Smooth muscle cell (in vitro differentiated cells): ENCODE data around the gene SMURF1. TPM values are rescaled to one million over a fixed set of nuclear protein-coding genes. Genes with fewer than 3 reads are reported as not detected.

Experiments
- DNase-seq: peaks from one replicate; lab custom pipeline; 2025; ENCODE audit not compliant: unreplicated experiment; lab: John Stamatoyannopoulos, UW
- H2AFZ ChIP-seq: fragments of 200-600 bp; sonication (generic); 2 replicates; pipeline ENCODE4 v1.6.0; 2016; ENCODE audit warnings: antibody characterized with exemption, low read depth, mild to moderate bottlenecking
- H3F3A ChIP-seq: fragments of 200-600 bp; sonication (generic); 2 replicates; pipeline ENCODE4 v1.6.0; 2017; ENCODE audit warnings: antibody characterized with exemption, low read depth
- H3K27ac ChIP-seq: fragments of 200-600 bp; sonication (generic); 2 replicates; pipeline ENCODE4 v1.5.1; 2016; ENCODE audit warnings: low read depth, mild to moderate bottlenecking
- H3K27me3 ChIP-seq: fragments of 200-600 bp; sonication (generic); 2 replicates; pipeline ENCODE4 v1.6.1; 2016; ENCODE audit warnings: low read depth, mild to moderate bottlenecking
- H3K36me3 ChIP-seq: fragments of 200-600 bp; sonication (generic); 2 replicates; pipeline ENCODE4 v1.5.1; 2016; ENCODE audit warnings: low read depth
- H3K4me1 ChIP-seq: fragments of 200-600 bp; sonication (generic); 2 replicates; pipeline ENCODE4 v1.5.1; 2016; ENCODE audit warnings: low read depth
- H3K4me2 ChIP-seq: fragments of 200-600 bp; sonication (generic); 2 replicates; pipeline ENCODE4 v1.6.0; 2016; ENCODE audit warnings: mild to moderate bottlenecking
- H3K4me3 ChIP-seq: fragments of 200-600 bp; sonication (generic); 2 replicates; pipeline ENCODE4 v1.5.1; 2016; ENCODE audit warnings: mild to moderate bottlenecking
- H3K79me2 ChIP-seq: fragments of 200-600 bp; sonication (generic); 2 replicates; pipeline ENCODE4 v1.6.0; 2016; ENCODE audit warnings: low read depth, mild to moderate bottlenecking
- H3K9ac ChIP-seq: fragments of 200-600 bp; sonication (generic); 2 replicates; pipeline ENCODE4 v1.6.0; 2016; ENCODE audit warnings: low read depth
- H3K9me3 ChIP-seq: fragments of 200-600 bp; sonication (generic); replicated peaks from 2 replicates; pipeline ENCODE4 v1.5.1; 2016; ENCODE audit warnings: low read depth
- H4K20me1 ChIP-seq: fragments of 200-600 bp; sonication (generic); 2 replicates; pipeline ENCODE4 v1.6.0; 2016; ENCODE audit warnings: low read depth
- WGBS: methylation state at CpG from one replicate; pipeline ENCODE4 v1.1.7; 2016; ENCODE audit warnings: low lambda C conversion rate; 5-methylcytosine and 5-hydroxymethylcytosine counted together
- polyA plus RNA-seq: library from polyadenylated mRNA; unstranded; fragments of >200 nt; fragmentation: Nextera tagmentation; extraction: Ambion mirVana; gene quantifications from 2 replicates; pipeline ENCODE4 v1.2.1, GENCODE V29; 2016
- total RNA-seq: library from RNA; depleted of rRNA; stranded (reverse); fragments of >200 nt; gene quantifications from 2 replicates; pipeline ENCODE4 v1.2.3, GENCODE V29; 2014
- TF ChIP-seq, protein P1 (sequence below): fragments of 200-600 bp; sonication (generic); IDR thresholded peaks from 2 replicates; pipeline ENCODE4 v1.5.1; 2017; ENCODE audit warnings: borderline replicate concordance, mild to moderate bottlenecking, antibody characterized with exemption; ENCODE audit not compliant: insufficient read depth, poor library complexity, severe bottlenecking

Gene SMURF1
- total and polyA plus RNA-seq, 2 experiments from 2014 or later: 17.5 to 28.5 TPM

DNA sequence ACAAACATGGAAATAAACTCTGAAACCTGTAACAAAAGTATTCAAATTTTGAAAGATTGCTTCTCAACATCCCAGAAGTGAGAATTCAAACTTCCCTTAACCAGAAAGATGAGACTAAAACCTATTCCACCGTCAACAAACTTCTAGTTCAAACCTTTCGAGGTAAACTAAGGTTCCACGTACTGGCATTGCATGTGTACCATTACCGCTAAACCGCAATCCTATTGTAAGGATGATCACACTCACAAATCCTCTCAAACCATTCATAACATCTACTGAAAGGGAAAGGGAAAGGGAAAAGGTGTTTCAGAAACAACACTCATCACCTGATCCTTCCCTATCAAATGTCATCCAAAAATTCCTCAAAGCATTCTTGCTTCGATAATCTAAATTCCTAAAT is 3.1 kb downstream of the SMURF1 start:
- TF ChIP-seq, protein P1, sequence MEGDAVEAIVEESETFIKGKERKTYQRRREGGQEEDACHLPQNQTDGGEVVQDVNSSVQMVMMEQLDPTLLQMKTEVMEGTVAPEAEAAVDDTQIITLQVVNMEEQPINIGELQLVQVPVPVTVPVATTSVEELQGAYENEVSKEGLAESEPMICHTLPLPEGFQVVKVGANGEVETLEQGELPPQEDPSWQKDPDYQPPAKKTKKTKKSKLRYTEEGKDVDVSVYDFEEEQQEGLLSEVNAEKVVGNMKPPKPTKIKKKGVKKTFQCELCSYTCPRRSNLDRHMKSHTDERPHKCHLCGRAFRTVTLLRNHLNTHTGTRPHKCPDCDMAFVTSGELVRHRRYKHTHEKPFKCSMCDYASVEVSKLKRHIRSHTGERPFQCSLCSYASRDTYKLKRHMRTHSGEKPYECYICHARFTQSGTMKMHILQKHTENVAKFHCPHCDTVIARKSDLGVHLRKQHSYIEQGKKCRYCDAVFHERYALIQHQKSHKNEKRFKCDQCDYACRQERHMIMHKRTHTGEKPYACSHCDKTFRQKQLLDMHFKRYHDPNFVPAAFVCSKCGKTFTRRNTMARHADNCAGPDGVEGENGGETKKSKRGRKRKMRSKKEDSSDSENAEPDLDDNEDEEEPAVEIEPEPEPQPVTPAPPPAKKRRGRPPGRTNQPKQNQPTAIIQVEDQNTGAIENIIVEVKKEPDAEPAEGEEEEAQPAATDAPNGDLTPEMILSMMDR: no peak
- H3K27ac ChIP-seq: peak overlapping the region; percentile 89
- 94% methylated on average over 6 of the region's 6 CpGs for WGBS
- no peaks in the 10 kb centered on the region for H3K27me3 ChIP-seq
- H2AFZ ChIP-seq: no peak overlapping the region
- peak overlapping the region; percentile 91 for H3K4me3 ChIP-seq
- H3K4me1 ChIP-seq: peaks cover 48% of the 10 kb centered on the region
- H3K36me3 ChIP-seq: no peaks in the 10 kb centered on the region
- H3K79me2 ChIP-seq: peaks cover 58% of the 10 kb centered on the region
- peaks cover 8% of the 10 kb centered on the region for H3F3A ChIP-seq
- DNase-seq: no peak
- peak overlapping the region; percentile 78 for H3K9ac ChIP-seq
- H3K9me3 ChIP-seq: no peaks in the 10 kb centered on the region
- peak overlapping the region; percentile 94 for H3K4me2 ChIP-seq
- H4K20me1 ChIP-seq: peaks cover 41% of the 10 kb centered on the region

DNA sequence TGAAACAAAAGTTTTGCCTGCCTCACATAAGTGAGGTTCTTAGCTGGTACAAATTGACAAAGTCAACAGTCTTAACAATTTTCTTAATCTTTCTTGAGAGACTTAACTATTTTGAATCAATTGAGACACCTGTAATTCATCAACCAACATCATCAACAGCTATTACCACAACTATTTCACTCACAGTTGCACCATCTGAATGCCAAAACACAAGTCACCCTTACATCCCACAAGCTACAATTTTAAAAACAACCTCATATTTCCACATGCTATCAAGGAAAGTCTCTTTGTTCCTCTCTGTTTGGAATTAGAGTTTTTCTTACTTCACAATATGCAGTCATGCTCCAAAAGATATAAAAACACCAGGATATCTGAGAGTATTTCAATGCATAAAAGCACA is 4.9 kb downstream of the SMURF1 start:
- Histone ChIP-seq H3F3A (peaks cover 8% of the 10 kb centered on the region), H3K36me3 (no peaks in the 10 kb centered on the region), H3K79me2 (peaks cover 76% of the 10 kb centered on the region), H3K4me1 (peaks cover 43% of the 10 kb centered on the region), H4K20me1 (peaks cover 59% of the 10 kb centered on the region), H3K4me3 (no peak overlapping the region), H3K27ac (peak overlapping the region; percentile 84), H3K27me3 (no peaks in the 10 kb centered on the region), H3K4me2 (peak overlapping the region; percentile 4), H3K9me3 (no peaks in the 10 kb centered on the region), H3K9ac (peak overlapping the region; percentile 3), H2AFZ (no peak overlapping the region)
- TF ChIP-seq, protein P1: no peak
- no peak for DNase-seq

DNA sequence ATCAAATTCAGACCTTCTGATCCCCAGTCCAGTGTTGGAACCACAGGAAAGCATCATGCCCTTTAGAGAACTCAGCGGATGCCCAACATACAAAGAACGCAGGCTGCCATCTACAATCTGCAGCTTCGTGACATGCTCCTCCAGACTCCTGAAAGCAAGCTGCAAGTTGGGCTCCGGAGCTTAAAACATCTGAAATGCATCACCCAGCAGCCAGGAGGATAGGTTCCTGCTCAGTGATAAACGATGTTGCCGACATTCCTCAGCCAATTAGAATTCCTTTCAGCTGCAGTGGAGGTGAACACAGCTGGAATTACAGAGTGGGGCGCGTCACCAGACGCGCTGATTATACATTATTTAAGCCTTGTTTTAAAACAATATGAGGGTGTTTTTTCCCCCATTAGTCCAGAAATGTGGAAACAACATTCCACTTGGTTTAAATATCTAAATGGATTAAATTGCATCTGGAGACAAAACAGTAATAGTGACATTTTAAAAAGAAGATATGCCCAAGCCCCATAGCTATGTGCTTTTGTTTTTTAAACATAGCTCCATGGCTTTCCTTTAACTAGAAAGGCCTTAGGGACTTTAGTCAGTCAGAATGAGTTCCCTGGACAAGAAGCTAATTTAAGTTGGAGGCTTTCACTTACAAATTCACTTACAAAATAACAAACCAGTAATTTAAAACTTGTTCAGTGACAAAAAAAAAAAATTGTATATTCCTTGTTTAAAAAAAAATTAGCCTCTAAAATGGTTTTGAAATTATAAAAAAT is 6.3 kb downstream of the SMURF1 start:
- peaks cover 90% of the 10 kb centered on the region for H3K79me2 ChIP-seq
- peak overlapping the region; percentile 84 for H3K27ac ChIP-seq
- H3K9me3 ChIP-seq: no peaks in the 10 kb centered on the region
- peaks cover 73% of the 10 kb centered on the region for H4K20me1 ChIP-seq
- H3K9ac ChIP-seq: peak overlapping the region; percentile 57
- H2AFZ ChIP-seq: no peak overlapping the region
- H3K27me3 ChIP-seq: no peaks in the 10 kb centered on the region
- H3K4me3 ChIP-seq: peak overlapping the region; percentile 34
- no peaks in the 10 kb centered on the region for H3K36me3 ChIP-seq
- 10% methylated on average over 10 of the region's 10 CpGs for WGBS
- H3F3A ChIP-seq: peaks cover 10% of the 10 kb centered on the region
- H3K4me2 ChIP-seq: peak overlapping the region; percentile 80
- H3K4me1 ChIP-seq: peaks cover 43% of the 10 kb centered on the region
- no peak for DNase-seq
- TF ChIP-seq, protein P1: no peak

DNA sequence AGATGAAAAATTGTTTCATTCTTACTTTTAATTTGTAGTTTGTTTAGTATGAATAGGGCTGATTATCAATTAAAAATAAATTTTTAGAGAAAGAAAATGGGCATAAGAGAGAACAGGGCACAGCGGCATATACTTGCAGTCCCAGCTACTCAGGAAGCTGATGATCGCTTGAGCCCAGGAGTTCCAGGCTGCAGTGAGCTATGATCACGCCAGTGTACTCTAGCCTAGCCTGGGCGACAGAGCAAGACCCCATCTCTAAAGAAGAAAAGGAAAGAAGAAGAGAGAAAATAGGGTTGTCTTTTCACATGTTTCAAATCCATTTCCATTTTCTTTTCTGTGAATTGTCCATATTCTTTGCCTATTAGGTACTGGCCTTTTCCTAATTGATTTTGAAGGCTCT is 8.0 kb downstream of the SMURF1 start:
- Histone ChIP-seq H3K4me2 (no peak overlapping the region), H3F3A (peaks cover 10% of the 10 kb centered on the region), H3K9ac (no peak overlapping the region), H3K27ac (no peak overlapping the region), H4K20me1 (peaks cover 89% of the 10 kb centered on the region), H3K4me3 (no peak overlapping the region), H2AFZ (no peak overlapping the region), H3K9me3 (no peaks in the 10 kb centered on the region), H3K27me3 (no peaks in the 10 kb centered on the region), H3K4me1 (peaks cover 33% of the 10 kb centered on the region), H3K79me2 (peaks cover 99% of the 10 kb centered on the region), H3K36me3 (no peaks in the 10 kb centered on the region)
- DNase-seq: no peak
- TF ChIP-seq, protein P1: no peak
- 93% methylated on average over 4 of the region's 4 CpGs for WGBS
